BLaER1 treated with 17β-estradiol and CSF1 and Interleukin-3, amounts not matched to agents 10 nM and 100 nM (cell line): ENCODE data around the gene SLIT1.

Experiments
- H3K27ac ChIP-seq, 11 experiments: shearing (Covaris generic); formaldehyde crosslinking; 2 replicates each; pipeline ENCODE4 v1.8.1; 2022
- H3K27me3 ChIP-seq, 11 experiments: shearing (Covaris generic); formaldehyde crosslinking; 2 replicates each; pipeline ENCODE4 v1.8.1; 2022
- H3K36me3 ChIP-seq, 11 experiments: shearing (Covaris generic); formaldehyde crosslinking; 2 replicates each; pipeline ENCODE4 v1.8.1; 2022
- H3K4me1 ChIP-seq, 10 experiments: shearing (Covaris generic); formaldehyde crosslinking; 2 replicates each; pipeline ENCODE4 v1.8.1; 2022
- H3K4me2 ChIP-seq, 11 experiments: shearing (Covaris generic); formaldehyde crosslinking; 2 replicates each; pipeline ENCODE4 v1.8.1; 2022
- H3K4me3 ChIP-seq, 10 experiments: shearing (Covaris generic); formaldehyde crosslinking; 2 replicates each; pipeline ENCODE4 v1.8.1; 2022
- H3K9ac ChIP-seq, 11 experiments: shearing (Covaris generic); formaldehyde crosslinking; 2 replicates each; pipeline ENCODE4 v1.8.1; 2022
- H3K9me3 ChIP-seq, 11 experiments: shearing (Covaris generic); formaldehyde crosslinking; replicated peaks in 1 of 11; 2 replicates each; pipeline ENCODE4 v1.8.1; 2022
- H4K20me1 ChIP-seq, 11 experiments: shearing (Covaris generic); formaldehyde crosslinking; 2 replicates each; pipeline ENCODE4 v1.8.1; 2022
- Cebpa-rat ChIP-seq, 11 experiments: shearing (Covaris generic); IDR thresholded peaks; 2 replicates each; pipeline ENCODE4 v1.8.1; 2022

SLIT1 gene

DNA sequence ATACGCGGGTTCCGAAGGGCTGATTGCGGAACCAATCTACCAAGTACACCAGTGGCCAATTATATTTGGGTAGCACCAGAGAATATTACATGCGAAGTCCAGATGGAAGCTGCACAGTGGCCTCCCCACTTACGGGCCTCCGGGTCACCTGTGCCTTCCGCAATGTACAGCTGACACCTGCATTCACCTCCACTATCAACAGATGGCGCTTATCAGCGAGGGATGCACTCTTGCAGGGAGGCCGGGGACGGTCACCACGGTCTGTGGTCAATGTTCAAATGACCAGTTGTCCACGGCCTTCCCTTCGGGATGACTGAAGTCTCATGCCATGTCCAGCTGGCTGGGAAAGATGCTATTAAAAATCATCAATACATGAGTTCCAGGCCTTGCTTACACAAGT lies 47.6 kb downstream of the SLIT1 start:
- H4K20me1 ChIP-seq, result peaks cover 0 to 6% (median 0%) of the 10 kb centered on the region in 11 experiments; a peak in 1 of 22 replicates
- H3K9ac ChIP-seq, result no peak overlapping the region
- H3K4me1 ChIP-seq, result peaks cover 20 to 48% (median 37%) of the 10 kb centered on the region in 10 experiments
- H3K4me3 ChIP-seq, result no peak overlapping the region
- no peaks in the 10 kb centered on the region for H3K36me3 ChIP-seq
- H3K27ac ChIP-seq, result no peak overlapping the region
- peaks cover 0 to 4% (median 0%) of the 10 kb centered on the region in 11 experiments; a peak in 1 of 22 replicates for H3K9me3 ChIP-seq
- H3K27me3 ChIP-seq, result peaks cover 0 to 12% (median 0%) of the 10 kb centered on the region in 11 experiments; a peak in 3 of 22 replicates
- TF ChIP-seq Cebpa-rat (IDR thresholded peaks at IDR 0.05), result no peak
- H3K4me2 ChIP-seq, result no peak overlapping the region

DNA sequence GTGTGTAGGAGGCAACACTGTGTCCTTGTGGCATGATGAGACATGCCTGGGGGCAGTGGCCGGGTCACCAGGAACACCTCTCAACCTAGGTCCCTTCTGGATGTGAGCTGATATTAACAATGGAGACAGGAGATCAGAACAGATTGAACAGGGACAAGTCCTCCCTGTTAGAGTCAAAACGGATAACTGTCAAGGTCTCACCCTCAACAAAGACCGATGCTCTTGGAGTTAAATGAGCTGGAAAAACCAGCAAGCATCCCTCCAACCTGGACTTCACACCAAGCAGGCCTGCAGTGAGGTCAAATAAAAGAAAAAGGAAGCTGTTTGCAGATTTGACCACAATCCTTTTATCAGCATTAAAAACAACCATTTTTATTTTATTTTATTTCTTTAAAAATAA lies 49.0 kb downstream of the SLIT1 start:
- peaks cover 0 to 4% (median 0%) of the 10 kb centered on the region in 11 experiments; a peak in 1 of 22 replicates for H3K9me3 ChIP-seq
- H3K27ac ChIP-seq, result no peak overlapping the region
- H3K4me3 ChIP-seq, result no peak overlapping the region
- peaks cover 26 to 62% (median 51%) of the 10 kb centered on the region in 10 experiments for H3K4me1 ChIP-seq
- peak overlapping the region in 6 of 11 experiments; percentile 4 to 81 (median 54); a peak in 10 of 22 replicates for H3K4me2 ChIP-seq
- no peak overlapping the region for H3K9ac ChIP-seq
- H4K20me1 ChIP-seq, result peaks cover 0 to 6% (median 0%) of the 10 kb centered on the region in 11 experiments; a peak in 1 of 22 replicates
- no peak for TF ChIP-seq Cebpa-rat (IDR thresholded peaks at IDR 0.05)
- H3K36me3 ChIP-seq, result no peaks in the 10 kb centered on the region
- peaks cover 0 to 12% (median 0%) of the 10 kb centered on the region in 11 experiments; a peak in 3 of 22 replicates for H3K27me3 ChIP-seq

DNA sequence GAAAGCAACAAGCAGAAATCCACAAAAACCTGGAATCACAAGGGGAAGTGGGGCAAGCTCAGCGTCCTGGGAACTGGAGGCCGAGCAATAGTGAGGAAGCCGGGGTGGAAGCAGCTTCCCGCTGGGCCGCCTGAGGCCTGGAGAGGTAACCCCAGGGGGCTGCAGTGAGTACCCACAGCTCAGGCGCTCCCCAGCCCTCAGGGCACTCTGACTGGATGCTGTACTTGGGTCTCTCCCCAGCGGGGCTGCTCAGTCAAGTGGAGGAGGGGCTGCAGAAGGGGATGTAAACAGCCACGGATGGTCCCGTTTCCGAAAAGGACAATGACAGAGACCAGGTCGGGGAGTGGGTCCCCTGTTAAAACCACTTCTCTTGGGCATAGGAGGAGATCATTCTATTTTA lies 50.3 kb downstream of the SLIT1 start:
- Histone ChIP-seq H3K9me3 (peaks cover 0 to 4% (median 0%) of the 10 kb centered on the region in 11 experiments; a peak in 1 of 22 replicates), H3K4me2 (peak overlapping the region; percentile 15 to 85 (median 73); a peak in 21 of 22 replicates), H3K4me1 (peaks cover 33 to 67% (median 58%) of the 10 kb centered on the region in 10 experiments), H3K4me3 (no peak overlapping the region), H3K27ac (no peak overlapping the region), H3K27me3 (peaks cover 0 to 12% (median 0%) of the 10 kb centered on the region in 11 experiments; a peak in 3 of 22 replicates), H3K9ac (no peak overlapping the region), H4K20me1 (peaks cover 0 to 6% (median 0%) of the 10 kb centered on the region in 11 experiments; a peak in 1 of 22 replicates), H3K36me3 (no peaks in the 10 kb centered on the region)
- TF ChIP-seq Cebpa-rat (IDR thresholded peaks at IDR 0.05), result no peak

DNA sequence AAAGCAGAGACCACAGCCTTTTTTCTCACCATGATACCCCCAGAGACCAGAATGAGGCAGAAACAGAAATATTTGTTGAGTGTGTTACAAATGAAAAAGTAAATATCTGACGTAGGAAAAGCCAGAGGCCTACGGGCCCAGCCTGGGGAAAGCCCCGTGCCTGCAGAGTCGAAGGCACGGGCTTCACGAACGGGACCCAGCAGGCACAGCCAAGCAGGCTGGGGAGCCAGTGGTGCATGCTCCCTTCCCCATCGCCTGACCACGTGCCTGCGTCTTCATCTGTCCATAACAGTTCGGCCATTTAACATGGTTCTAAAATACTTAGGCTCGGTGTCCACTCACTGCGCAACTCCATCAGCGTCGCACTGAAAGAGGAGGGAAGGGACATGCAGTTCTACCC lies 50.8 kb downstream of the SLIT1 start:
- H3K4me2 ChIP-seq, result peak overlapping the region; percentile 15 to 85 (median 73); a peak in 20 of 22 replicates
- H4K20me1 ChIP-seq, result peaks cover 0 to 6% (median 0%) of the 10 kb centered on the region in 11 experiments; a peak in 1 of 22 replicates
- H3K9ac ChIP-seq, result no peak overlapping the region
- H3K4me1 ChIP-seq, result peaks cover 30 to 67% (median 58%) of the 10 kb centered on the region in 10 experiments
- H3K27me3 ChIP-seq, result peaks cover 0 to 12% (median 0%) of the 10 kb centered on the region in 11 experiments; a peak in 3 of 22 replicates
- no peak overlapping the region for H3K27ac ChIP-seq
- H3K9me3 ChIP-seq, result peaks cover 0 to 4% (median 0%) of the 10 kb centered on the region in 11 experiments; a peak in 1 of 22 replicates
- H3K4me3 ChIP-seq, result no peak overlapping the region
- H3K36me3 ChIP-seq, result no peaks in the 10 kb centered on the region
- no peak for TF ChIP-seq Cebpa-rat (IDR thresholded peaks at IDR 0.05)

DNA sequence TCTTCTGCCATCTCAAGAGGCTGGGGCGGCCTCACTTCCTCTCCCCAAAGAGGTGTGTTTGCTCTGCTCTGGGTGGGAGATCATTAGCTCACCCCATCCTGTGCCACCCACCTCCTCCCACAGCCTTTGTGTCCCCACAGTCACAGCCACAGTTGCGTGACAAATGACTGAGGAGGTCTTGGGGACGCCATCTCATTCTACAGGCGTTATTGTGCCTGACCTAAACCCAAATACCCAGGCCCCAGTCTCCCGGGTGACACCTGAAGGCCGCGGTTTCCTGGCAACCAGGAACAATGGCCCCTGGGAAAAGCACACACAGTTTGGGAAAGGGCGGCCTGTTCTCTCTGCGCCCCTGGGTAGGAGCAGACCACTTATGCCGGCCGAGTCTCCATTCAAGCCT lies 51.6 kb downstream of the SLIT1 start:
- peaks cover 0 to 12% (median 0%) of the 10 kb centered on the region in 11 experiments; a peak in 3 of 22 replicates for H3K27me3 ChIP-seq
- H3K9me3 ChIP-seq, result peaks cover 0 to 4% (median 0%) of the 10 kb centered on the region in 11 experiments; a peak in 1 of 22 replicates
- TF ChIP-seq Cebpa-rat (IDR thresholded peaks at IDR 0.05), result no peak
- peaks cover 38 to 72% (median 60%) of the 10 kb centered on the region in 10 experiments for H3K4me1 ChIP-seq
- peaks cover 0 to 6% (median 0%) of the 10 kb centered on the region in 11 experiments; a peak in 2 of 22 replicates for H4K20me1 ChIP-seq
- peak overlapping the region in 6 of 11 experiments; percentile 73 to 85 (median 80); a peak in 5 of 22 replicates for H3K4me2 ChIP-seq
- no peak overlapping the region for H3K9ac ChIP-seq
- H3K36me3 ChIP-seq, result no peaks in the 10 kb centered on the region
- H3K4me3 ChIP-seq, result no peak overlapping the region
- H3K27ac ChIP-seq, result no peak overlapping the region

DNA sequence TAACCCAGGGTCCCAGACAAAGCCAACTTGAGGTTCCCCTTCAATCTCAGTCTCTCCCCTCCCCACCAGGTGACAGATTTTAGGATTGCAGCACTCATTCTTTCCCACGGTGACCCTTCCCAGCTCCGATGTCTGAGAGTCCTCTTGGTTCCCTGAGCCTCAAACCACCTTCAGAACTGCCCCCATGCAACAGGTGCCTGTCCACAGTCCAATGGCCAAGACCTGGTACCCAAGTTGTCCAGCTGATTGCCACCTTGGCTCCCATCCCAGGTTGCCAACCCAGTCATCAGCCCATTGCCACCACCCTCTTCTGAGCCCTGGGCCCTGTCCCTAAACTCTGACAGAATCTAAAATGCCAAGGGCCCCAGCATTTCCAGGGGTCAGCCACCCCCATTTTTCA lies 53.5 kb downstream of the SLIT1 start:
- Histone ChIP-seq H3K27me3 (peaks cover 0 to 14% (median 0%) of the 10 kb centered on the region in 11 experiments; a peak in 5 of 22 replicates), H3K27ac (peak overlapping the region in 4 of 11 experiments; percentile 18 to 61 (median 48); a peak in 5 of 22 replicates), H3K9me3 (peaks cover 0 to 4% (median 0%) of the 10 kb centered on the region in 11 experiments; a peak in 1 of 22 replicates), H4K20me1 (peaks cover 0 to 11% (median 0%) of the 10 kb centered on the region in 11 experiments; a peak in 5 of 22 replicates), H3K9ac (peak overlapping the region in 4 of 11 experiments; percentile 17 to 64 (median 54); a peak in 4 of 22 replicates), H3K4me1 (peaks cover 54 to 90% (median 78%) of the 10 kb centered on the region in 10 experiments), H3K4me2 (peak overlapping the region; percentile 54 to 94 (median 89); a peak in 21 of 22 replicates), H3K36me3 (no peaks in the 10 kb centered on the region), H3K4me3 (no peak overlapping the region)
- TF ChIP-seq Cebpa-rat (IDR thresholded peaks at IDR 0.05), result no peak

DNA sequence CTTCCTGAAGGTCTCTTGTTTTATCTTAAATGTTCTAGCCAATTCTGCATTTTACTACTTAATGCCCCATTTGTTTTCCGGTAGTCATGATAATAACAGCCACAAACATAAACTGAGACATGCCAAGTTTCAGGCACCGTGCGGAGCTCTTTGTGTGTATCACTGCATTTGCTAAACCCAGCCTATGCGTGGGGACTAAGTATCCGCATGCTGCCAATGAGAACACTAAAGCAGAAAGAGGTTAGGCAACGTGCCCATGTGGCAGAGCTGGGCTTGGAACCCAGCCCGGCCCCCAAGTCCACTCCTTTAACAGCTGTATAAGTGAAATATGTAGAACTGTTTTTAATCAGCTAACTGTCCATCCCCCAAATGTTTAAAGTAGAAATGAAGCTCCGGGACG lies 54.1 kb downstream of the SLIT1 start:
- Histone ChIP-seq H3K4me3 (peak overlapping the region in 2 of 10 experiments; percentile 11 to 19; a peak in 1 of 20 replicates), H3K4me2 (peak overlapping the region; percentile 54 to 94 (median 89)), H3K27me3 (peaks cover 0 to 16% (median 0%) of the 10 kb centered on the region in 11 experiments; a peak in 5 of 22 replicates), H3K9me3 (peaks cover 0 to 3% (median 0%) of the 10 kb centered on the region in 11 experiments; a peak in 1 of 22 replicates), H3K9ac (peak overlapping the region in 4 of 11 experiments; percentile 17 to 64 (median 54); a peak in 6 of 22 replicates), H3K27ac (peak overlapping the region in 6 of 11 experiments; percentile 15 to 61 (median 48); a peak in 9 of 22 replicates), H4K20me1 (peaks cover 0 to 11% (median 0%) of the 10 kb centered on the region in 11 experiments; a peak in 5 of 22 replicates), H3K4me1 (peaks cover 54 to 94% (median 83%) of the 10 kb centered on the region in 10 experiments), H3K36me3 (no peaks in the 10 kb centered on the region)
- TF ChIP-seq Cebpa-rat (IDR thresholded peaks at IDR 0.05), result no peak

DNA sequence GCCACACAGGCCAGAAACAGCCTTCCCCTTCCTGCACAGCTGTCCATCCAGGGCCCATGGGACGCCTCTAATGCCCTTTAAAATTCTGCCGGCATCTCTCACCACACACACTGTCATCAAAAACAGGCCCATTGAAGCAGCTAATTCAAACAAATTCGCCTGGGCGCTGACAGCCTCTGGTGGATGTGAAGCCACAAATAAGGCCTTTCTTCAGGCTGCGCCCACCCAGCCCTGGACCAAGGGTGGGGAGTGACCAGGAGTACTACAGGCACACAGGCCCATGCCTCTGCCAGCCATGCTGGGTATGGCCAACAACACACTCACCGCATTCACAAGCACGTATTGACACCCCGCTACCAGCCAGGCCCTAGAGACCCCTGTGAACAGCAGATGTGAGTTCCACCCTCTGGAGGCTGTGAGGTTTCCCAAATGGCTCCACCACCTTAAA lies 54.6 kb downstream of the SLIT1 start:
- Histone ChIP-seq H3K9me3 (no peaks in the 10 kb centered on the region), H3K27ac (peak overlapping the region in 7 of 11 experiments; percentile 18 to 61 (median 37); a peak in 12 of 22 replicates), H3K36me3 (no peaks in the 10 kb centered on the region), H3K4me2 (peak overlapping the region; percentile 54 to 94 (median 89)), H3K9ac (peak overlapping the region in 4 of 11 experiments; percentile 17 to 64 (median 54); a peak in 7 of 22 replicates), H3K27me3 (peaks cover 0 to 17% (median under 1%) of the 10 kb centered on the region in 11 experiments; a peak in 5 of 22 replicates), H4K20me1 (peaks cover 0 to 11% (median 0%) of the 10 kb centered on the region in 11 experiments; a peak in 5 of 22 replicates), H3K4me3 (peak overlapping the region in 2 of 10 experiments; percentile 11 to 19; a peak in 1 of 20 replicates), H3K4me1 (peaks cover 54 to 94% (median 84%) of the 10 kb centered on the region in 10 experiments)
- TF ChIP-seq Cebpa-rat (IDR thresholded peaks at IDR 0.05), result no peak
